ENCODE measurements around the gene GRIK5. TPM values are rescaled to one million over a fixed set of nuclear protein-coding genes. Genes with fewer than 3 reads are reported as not detected.

GRIK5 gene
- polyA plus RNA-seq, 1 donor from 2014 or later, result 22.4 TPM

DNA sequence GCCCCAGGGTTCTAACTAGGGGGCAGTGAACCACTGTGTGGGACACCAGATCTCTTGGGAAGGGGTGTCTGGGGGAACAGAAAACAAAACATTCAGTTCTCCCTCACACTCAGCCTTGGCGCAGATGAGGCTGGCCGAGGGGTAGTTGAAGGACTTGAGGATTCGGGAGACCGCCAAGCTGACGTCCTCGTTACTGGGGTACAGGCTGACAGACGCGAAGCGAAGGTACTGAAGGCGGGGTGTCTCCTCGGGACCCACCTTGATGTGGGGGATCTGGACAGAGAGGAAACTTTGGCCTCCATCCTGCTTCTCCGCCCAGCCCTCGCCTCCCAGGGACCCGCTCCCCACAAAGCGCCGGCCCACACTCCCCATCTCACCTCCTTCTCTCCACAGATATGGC is 7.6 kb downstream of the GRIK5 start:
- H3F3A ChIP-seq (ENCODE audit: insufficient read depth, low read length, poor library complexity, severe bottlenecking), result no peaks in the 10 kb centered on the region
- no peaks in the 10 kb centered on the region for H3K36me3 ChIP-seq (ENCODE audit: insufficient read depth, low read length)
- no peak overlapping the region for H3K4me3 ChIP-seq (ENCODE audit: low read length)

DNA sequence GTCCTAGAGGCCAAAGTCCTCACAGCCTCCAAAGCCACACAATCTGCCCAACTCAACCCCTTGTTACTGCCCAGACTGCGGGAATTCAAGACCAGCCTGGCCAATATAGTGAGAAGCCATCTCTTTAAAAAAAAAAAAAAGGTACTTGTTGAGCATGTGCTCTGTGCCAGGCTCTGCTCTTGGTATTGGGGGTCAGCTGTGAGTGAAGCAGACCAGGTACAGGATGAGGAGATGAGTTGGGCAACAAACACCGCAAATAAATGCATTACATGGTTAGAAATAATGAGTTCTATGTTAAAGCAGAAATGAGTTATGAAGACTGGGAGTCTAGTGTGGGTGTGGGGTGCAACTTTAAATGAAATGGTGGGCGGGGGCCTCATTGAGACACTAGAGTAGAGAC is 9.9 kb downstream of the GRIK5 start:
- TF ChIP-seq EP300 (conservative IDR thresholded peaks at IDR 0.05; ENCODE audit: poor library complexity, severe bottlenecking) (no peak), TAF1 (IDR thresholded peaks at IDR 0.05; ENCODE audit: low read depth) (no peak), RAD21 (conservative IDR thresholded peaks at IDR 0.05) (no peak), POLR2AphosphoS5 (IDR thresholded peaks at IDR 0.05) (no peak), SMC3 (conservative IDR thresholded peaks at IDR 0.05; ENCODE audit: poor library complexity) (no peak), EZH2 (IDR thresholded peaks at IDR 0.05; ENCODE audit: borderline replicate concordance, insufficient read depth, low read length, poor library complexity, severe bottlenecking) (no peak), MXI1 (conservative IDR thresholded peaks at IDR 0.05; ENCODE audit: poor library complexity, severe bottlenecking) (no peak)
- TF ChIP-seq, protein P1, sequence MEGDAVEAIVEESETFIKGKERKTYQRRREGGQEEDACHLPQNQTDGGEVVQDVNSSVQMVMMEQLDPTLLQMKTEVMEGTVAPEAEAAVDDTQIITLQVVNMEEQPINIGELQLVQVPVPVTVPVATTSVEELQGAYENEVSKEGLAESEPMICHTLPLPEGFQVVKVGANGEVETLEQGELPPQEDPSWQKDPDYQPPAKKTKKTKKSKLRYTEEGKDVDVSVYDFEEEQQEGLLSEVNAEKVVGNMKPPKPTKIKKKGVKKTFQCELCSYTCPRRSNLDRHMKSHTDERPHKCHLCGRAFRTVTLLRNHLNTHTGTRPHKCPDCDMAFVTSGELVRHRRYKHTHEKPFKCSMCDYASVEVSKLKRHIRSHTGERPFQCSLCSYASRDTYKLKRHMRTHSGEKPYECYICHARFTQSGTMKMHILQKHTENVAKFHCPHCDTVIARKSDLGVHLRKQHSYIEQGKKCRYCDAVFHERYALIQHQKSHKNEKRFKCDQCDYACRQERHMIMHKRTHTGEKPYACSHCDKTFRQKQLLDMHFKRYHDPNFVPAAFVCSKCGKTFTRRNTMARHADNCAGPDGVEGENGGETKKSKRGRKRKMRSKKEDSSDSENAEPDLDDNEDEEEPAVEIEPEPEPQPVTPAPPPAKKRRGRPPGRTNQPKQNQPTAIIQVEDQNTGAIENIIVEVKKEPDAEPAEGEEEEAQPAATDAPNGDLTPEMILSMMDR (IDR thresholded peaks at IDR 0.05; ENCODE audit: poor library complexity, severe bottlenecking), result no peak
- TF ChIP-seq, protein P2, sequence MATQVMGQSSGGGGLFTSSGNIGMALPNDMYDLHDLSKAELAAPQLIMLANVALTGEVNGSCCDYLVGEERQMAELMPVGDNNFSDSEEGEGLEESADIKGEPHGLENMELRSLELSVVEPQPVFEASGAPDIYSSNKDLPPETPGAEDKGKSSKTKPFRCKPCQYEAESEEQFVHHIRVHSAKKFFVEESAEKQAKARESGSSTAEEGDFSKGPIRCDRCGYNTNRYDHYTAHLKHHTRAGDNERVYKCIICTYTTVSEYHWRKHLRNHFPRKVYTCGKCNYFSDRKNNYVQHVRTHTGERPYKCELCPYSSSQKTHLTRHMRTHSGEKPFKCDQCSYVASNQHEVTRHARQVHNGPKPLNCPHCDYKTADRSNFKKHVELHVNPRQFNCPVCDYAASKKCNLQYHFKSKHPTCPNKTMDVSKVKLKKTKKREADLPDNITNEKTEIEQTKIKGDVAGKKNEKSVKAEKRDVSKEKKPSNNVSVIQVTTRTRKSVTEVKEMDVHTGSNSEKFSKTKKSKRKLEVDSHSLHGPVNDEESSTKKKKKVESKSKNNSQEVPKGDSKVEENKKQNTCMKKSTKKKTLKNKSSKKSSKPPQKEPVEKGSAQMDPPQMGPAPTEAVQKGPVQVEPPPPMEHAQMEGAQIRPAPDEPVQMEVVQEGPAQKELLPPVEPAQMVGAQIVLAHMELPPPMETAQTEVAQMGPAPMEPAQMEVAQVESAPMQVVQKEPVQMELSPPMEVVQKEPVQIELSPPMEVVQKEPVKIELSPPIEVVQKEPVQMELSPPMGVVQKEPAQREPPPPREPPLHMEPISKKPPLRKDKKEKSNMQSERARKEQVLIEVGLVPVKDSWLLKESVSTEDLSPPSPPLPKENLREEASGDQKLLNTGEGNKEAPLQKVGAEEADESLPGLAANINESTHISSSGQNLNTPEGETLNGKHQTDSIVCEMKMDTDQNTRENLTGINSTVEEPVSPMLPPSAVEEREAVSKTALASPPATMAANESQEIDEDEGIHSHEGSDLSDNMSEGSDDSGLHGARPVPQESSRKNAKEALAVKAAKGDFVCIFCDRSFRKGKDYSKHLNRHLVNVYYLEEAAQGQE (IDR thresholded peaks at IDR 0.05; ENCODE audit: borderline replicate concordance), result no peak
- Histone ChIP-seq H3K4me3 (ENCODE audit: low read length) (no peak overlapping the region), H3K4me2 (ENCODE audit: low read length) (no peak overlapping the region), H3K27me3 (ENCODE audit: insufficient read depth, low read depth, low read length) (no peaks in the 10 kb centered on the region), H4K20me1 (ENCODE audit: insufficient read depth) (no peaks in the 10 kb centered on the region), H3K79me2 (replicated peaks; ENCODE audit: insufficient read depth, low read length) (no peaks in the 10 kb centered on the region), H3K9me2 (ENCODE audit: insufficient read depth, low read length) (no peaks in the 10 kb centered on the region), H2AFZ (ENCODE audit: low read depth, low read length) (no peak overlapping the region), H3K9ac (ENCODE audit: low read length) (no peak overlapping the region), H3F3A (ENCODE audit: insufficient read depth, low read length, poor library complexity, severe bottlenecking) (no peaks in the 10 kb centered on the region), H3K27ac (ENCODE audit: low read length) (no peak overlapping the region), H3K36me3 (ENCODE audit: insufficient read depth, low read length) (peaks cover 6% of the 10 kb centered on the region), H3K9me3 (ENCODE audit: low read length) (no peaks in the 10 kb centered on the region)

More for the DNA sequence above, 7.6 kb downstream of the GRIK5 start:
- Histone ChIP-seq H4K20me1 (ENCODE audit: insufficient read depth) (no peaks in the 10 kb centered on the region), H3K79me2 (replicated peaks; ENCODE audit: insufficient read depth, low read length) (peaks cover 22% of the 10 kb centered on the region), H3K4me2 (ENCODE audit: low read length) (no peak overlapping the region), H3K27me3 (ENCODE audit: insufficient read depth, low read depth, low read length) (no peaks in the 10 kb centered on the region), H2AFZ (ENCODE audit: low read depth, low read length) (no peak overlapping the region), H3K9me2 (ENCODE audit: insufficient read depth, low read length) (no peaks in the 10 kb centered on the region), H3K9me3 (ENCODE audit: low read length) (no peaks in the 10 kb centered on the region), H3K27ac (ENCODE audit: low read length) (no peak overlapping the region), H3K9ac (ENCODE audit: low read length) (no peak overlapping the region)
- TF ChIP-seq RAD21 (conservative IDR thresholded peaks at IDR 0.05) (no peak), POLR2AphosphoS5 (IDR thresholded peaks at IDR 0.05) (no peak), EP300 (conservative IDR thresholded peaks at IDR 0.05; ENCODE audit: poor library complexity, severe bottlenecking) (no peak), TAF1 (IDR thresholded peaks at IDR 0.05; ENCODE audit: low read depth) (no peak), MXI1 (conservative IDR thresholded peaks at IDR 0.05; ENCODE audit: poor library complexity, severe bottlenecking) (no peak)
